GM19452 (cell line): ENCODE measurements around the gene GPAT3.
A peak's percentile ranks its signal among the peaks of the same experiment; 100 is the strongest.
"Not testable (repeated sequence)": the region's sequence is repeated elsewhere in the genome, so short reads cannot be mapped to it uniquely, and the experiment has no call there.

Source experiments
- ATAC-seq: cut with Tn5 transposase; IDR thresholded peaks from one replicate; pipeline ENCODE4 v1.9.1; 2021; ENCODE audit not compliant: unreplicated experiment

GPAT3 gene

GRCh38 chr4:83535520-83536361, at the start of gene GPAT3:
Gene GPAT3 (plus strand): TSS chr4:83536108. CDS start chr4:83536623, 515 bp downstream.
- peak; percentile 74 for ATAC-seq

GRCh38 chr4:83486457-83487129, 49.3 kb upstream of the GPAT3 start:
- ATAC-seq: no peak

- no peak for ATAC-seq
Measured at GRCh38 chr4:83489711-83490326, 46.1 kb upstream of the GPAT3 start.

- peak; percentile 58 for ATAC-seq
Measured at GRCh38 chr4:83490876-83491450, 44.9 kb upstream of the GPAT3 start.

- ATAC-seq: not testable (repeated sequence)
Measured at GRCh38 chr4:83496085-83496917, 39.6 kb upstream of the GPAT3 start.

- no peak for ATAC-seq
Measured at GRCh38 chr4:83498187-83498586, 37.7 kb upstream of the GPAT3 start.

- not testable (repeated sequence) for ATAC-seq
Measured at GRCh38 chr4:83501671-83502070, 34.2 kb upstream of the GPAT3 start.

GRCh38 chr4:83503974-83504373, 31.9 kb upstream of the GPAT3 start:
- ATAC-seq: no peak

- ATAC-seq: no peak
Measured at GRCh38 chr4:83504503-83504902, 31.4 kb upstream of the GPAT3 start.

- ATAC-seq: no peak
Measured at GRCh38 chr4:83504996-83505395, 30.9 kb upstream of the GPAT3 start.

- ATAC-seq: not testable (repeated sequence)
Measured at GRCh38 chr4:83509156-83509585, 26.7 kb upstream of the GPAT3 start.

- ATAC-seq: no peak
Measured at GRCh38 chr4:83510442-83510841, 25.5 kb upstream of the GPAT3 start.

GRCh38 chr4:83516042-83516772, 19.7 kb upstream of the GPAT3 start:
- no peak for ATAC-seq

GRCh38 chr4:83522239-83522638, 13.7 kb upstream of the GPAT3 start:
- no peak for ATAC-seq

- ATAC-seq: no peak
Measured at GRCh38 chr4:83527671-83528070, 8.2 kb upstream of the GPAT3 start.

GRCh38 chr4:83536362-83537272, 709 bp downstream of the GPAT3 start:
- peak; percentile 24 for ATAC-seq

- no peak for ATAC-seq
Measured at GRCh38 chr4:83542225-83542624, 6.3 kb downstream of the GPAT3 start.

GRCh38 chr4:83546786-83547185, 10.9 kb downstream of the GPAT3 start:
- ATAC-seq: no peak
